GM21526 (cell line): ENCODE measurements around the gene EGFR.

ENCODE experiments used
- ATAC-seq: cut with Tn5 transposase; IDR thresholded peaks from one replicate; pipeline ENCODE4 v1.9.1; 2021; ENCODE audit warnings: moderate library complexity; ENCODE audit not compliant: unreplicated experiment, low FRiP score

The EGFR gene

DNA sequence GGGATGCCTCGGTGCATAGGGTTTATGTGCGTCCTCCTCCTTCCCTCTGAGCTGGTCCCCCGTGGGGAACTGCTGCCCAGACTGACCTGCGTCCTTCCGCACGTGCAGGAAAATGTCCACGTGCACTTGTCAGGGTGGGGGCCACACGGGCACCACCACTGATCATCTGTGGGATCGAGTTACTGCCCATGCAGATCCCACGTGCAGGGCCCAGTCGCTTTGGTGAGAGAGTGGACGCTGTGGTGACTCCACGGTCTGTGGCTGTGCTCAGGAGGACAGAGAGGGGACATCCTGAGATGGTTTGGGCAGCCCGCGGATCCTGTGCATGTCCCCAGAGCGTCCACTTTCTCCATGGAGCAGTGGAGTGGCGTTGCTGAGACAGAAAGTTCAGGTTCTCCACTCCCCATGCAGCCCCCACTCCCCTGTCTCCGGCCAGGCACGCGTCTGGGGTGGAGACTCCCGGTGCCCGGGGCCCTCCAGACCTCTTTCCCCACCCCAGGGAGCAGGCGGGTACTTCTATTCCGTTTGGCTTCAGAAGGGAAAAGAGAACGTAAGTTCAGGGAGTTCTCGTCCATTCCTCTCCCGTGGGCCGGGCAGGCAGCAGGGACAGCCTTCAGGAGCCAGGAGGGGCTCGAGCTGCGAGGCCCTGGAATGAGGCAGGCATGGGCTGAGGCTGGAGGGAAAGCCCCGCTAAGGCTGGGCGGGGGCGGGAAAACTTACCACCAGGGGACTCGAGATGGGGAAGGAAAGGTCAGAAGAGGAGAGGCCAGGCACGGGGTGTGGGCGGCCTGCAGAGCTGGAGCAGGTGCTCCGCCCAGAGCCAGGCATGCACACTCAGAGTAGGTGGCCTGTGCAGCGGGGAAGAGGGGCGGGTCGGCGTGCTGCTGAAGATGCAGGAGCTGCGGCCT lies 59.9 kb downstream of the EGFR start:
- ATAC-seq, result no peak

- no peak for ATAC-seq
These were observed 61.3 kb downstream of the EGFR start for GRCh38 chr7:55080000-55080623.

GRCh38 chr7:55081068-55081467 lies 62.3 kb downstream of the EGFR start:
- ATAC-seq, result no peak

DNA sequence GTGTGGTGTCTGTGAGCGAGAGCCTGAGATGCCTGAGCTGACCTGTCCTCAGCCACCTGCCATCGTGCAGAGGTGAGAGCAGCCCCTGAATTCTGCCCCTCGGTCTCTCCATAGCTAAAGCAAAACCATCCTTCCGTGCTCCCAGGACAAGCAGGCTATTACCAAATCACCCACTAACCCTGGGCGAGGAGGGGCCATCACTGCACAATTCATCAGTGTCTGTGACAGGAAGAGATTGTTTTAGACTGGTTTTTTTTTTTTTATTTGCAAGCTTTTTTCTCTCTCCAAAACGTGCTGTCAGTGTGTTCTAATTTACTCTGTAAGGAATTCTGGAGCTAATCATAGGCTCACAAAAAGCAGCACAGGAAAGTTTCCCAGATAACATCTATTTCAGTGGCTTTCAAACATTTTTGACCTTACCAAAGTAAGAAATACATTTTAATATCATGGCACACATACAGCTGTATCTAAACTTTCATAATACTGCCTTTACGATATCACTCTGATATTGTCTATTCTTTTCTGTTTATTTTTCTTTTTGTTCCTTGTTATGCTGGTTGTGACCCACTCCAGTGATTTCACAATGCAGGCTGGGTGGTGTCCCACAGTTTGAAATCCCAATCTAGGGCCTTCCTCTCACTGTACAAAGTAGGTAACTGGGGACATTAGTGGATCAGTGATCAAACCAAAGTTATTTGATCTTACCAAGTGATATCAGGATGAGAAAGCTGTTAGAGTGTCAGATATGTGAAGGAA lies 62.8 kb downstream of the EGFR start:
- ATAC-seq, result no peak

GRCh38 chr7:55082228-55082603 lies 63.4 kb downstream of the EGFR start:
- ATAC-seq, result no peak

DNA sequence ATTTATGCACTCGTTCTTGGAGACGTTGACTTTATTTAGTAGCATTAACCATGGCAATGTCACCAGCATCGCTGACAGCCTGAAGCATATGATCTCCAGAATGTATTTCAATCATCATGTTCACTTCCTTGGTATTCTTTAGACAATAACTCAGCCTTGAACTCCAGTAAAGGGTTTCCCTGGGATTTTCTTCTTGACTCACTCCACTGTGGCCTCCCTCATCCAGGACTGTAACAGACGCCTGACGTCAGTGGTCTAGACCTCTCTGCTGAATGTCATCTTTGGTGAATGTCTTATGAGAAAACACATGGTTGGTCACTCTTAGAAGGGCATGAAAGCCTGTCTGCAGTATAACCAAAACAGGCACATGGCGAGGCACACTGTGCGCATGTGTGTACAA lies 64.4 kb downstream of the EGFR start:
- ATAC-seq, result no peak

DNA sequence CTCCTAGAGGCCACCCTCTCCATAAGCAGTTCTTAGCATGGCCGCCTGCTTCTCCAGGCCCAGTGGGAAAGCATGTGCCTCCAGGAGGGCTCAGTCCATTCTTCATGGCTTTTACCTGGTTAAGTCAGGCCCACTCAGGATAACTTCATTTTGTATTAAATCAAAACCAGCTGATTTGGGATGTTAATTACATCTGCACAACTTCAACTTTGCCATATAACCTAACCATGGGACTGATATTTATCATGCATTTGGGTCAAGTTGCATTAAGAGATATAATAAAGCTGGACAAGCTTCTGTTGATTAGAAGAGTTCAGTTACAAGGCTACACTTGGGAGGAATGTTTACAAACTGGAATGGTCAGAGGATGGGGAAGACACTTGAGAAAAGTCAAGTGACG lies 65.5 kb downstream of the EGFR start:
- ATAC-seq, result no peak

DNA sequence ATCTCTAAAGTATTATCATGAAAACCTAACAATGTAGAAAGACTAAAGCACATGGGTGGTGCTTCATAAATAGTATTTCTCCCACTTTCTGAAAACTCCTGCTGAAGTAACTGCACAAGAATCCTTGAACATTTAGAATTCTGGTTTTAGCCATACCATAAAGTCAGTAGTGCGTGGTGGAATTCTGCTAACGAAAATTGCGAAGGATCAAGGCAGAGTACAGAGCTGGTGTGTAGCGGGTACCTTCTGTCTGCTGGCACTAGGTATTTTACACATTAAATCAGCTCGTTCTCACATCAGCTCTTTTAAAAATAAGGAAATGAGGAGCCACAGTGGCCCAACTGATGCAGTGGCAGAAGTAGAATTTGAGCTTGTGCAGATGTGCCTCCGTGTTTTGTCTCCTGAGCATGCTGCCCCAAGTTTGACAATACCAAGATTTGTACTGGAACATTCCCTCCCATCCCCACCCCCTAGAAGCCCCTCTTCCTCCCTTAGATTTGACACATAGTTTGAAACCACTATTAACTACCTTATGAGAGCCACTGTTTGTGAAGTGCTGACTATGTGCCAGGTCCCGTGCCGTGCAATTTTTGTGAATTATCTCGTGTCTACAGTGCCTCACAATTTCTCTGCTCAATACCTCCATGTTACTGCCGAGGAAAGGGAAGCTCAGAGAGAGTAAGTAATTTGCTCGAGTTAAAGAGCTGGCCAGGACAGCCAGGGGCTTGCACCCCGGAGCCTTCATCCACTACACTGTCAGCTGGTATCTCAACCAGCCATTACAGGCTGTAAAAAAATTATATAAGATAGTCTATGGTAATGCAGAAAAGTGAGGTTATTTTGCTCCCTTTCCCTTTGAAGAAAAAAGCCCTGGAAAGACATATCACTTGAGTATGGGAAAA lies 66.9 kb downstream of the EGFR start:
- no peak for ATAC-seq

GRCh38 chr7:55086413-55087201 lies 67.8 kb downstream of the EGFR start:
- peak; percentile 49 for ATAC-seq

DNA sequence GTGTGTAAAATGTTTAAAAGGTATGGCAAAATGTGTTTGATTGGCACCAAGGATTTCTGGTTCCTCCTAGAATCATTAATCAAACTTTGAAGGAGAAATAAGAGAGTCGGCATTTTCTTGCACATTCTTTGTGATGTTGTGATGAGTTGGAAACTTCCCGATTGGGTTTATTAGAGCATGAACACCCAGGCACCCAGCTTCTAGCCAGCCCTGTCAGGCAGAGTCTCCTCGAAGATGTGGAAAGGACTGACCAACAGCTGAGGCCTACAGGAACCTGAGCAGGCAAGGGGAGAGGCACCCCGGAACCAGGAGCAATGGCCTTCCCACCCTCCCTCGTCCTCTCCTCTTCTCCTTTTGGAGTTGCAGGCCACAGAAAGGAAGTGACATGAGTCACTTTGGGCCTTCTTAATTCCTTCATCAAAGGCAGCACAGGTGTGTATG lies 68.7 kb downstream of the EGFR start:
- ATAC-seq, result no peak

DNA sequence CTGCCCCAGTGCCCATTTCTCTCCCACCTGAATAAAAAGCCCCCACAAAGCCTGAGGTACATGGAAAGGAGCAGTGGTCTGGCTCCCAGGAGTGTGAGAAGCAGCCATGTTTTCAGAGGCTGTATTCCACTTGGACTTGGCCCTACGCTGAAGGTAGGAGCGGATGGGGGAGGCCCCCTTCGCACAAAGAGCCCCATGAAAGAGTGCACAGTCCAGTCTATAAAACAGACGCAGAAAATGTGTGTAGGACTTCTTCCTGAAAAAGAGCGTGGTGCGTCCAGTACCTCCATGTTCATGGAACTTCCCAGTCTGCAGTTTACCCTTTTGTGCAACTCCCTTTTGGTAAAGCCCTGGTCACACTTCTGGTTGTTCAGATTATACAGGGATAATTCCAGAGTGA lies 69.3 kb downstream of the EGFR start:
- no peak for ATAC-seq

- ATAC-seq, result no peak
These were observed 69.8 kb downstream of the EGFR start for GRCh38 chr7:55088620-55089019.

DNA sequence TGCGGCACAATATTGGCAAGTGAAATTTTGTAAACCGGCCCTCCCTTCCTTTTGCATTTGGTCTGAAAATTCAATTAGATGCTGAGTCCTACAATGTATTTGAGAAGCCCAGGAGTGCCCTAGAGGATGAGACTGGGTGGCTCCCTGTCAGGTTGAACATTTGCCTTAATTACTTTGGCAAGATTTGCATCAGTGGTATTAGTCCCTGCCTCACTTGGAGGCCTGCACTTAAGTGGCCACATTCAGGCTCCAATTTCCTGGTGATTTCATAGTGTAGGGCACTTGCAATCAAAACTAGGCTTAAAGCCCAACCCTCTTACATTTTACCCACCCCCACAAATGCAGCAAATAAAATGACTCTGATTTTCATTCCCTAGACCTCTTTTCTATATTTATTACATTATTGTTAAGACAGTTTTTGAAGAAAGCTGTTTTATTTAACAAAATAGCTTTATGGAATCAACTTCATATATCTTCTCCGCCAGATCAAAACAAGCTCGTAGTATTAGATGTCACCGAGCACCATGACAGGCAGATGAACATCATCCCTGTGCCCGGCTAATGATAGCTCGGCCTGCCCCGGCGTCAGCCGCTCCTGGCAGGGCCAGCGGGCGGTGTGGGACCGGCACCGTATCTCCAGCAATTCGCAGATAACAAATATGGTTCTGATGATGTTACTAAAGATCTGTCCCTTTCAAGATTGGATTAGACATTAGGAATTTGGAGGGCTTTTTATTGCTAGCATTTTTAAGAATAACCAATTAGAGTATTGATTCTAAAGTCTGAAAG lies 73.6 kb downstream of the EGFR start:
- no peak for ATAC-seq

GRCh38 chr7:55092975-55093373 lies 74.2 kb downstream of the EGFR start:
- no peak for ATAC-seq

DNA sequence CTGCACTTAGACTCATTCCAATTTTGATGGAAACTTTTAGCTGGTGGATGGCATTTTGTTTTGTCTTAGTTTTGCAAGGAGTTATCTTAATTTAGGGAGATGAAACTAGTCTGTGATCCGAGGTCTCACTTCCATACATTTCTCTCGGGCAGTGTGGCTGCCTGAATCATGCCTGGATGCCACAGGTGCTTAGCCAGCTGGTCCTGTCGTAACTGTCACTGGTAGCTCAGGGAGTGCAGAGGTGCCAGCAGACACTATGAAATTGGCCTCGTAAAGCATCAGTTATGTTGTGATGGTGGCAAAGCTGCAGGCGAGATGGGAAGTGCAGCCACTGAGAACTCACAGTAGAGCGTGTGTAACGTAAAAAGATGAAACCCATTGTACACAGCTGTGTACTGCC lies 74.9 kb downstream of the EGFR start:
- ATAC-seq, result no peak

- no peak for ATAC-seq
These were observed 75.4 kb downstream of the EGFR start for GRCh38 chr7:55094092-55094690.

DNA sequence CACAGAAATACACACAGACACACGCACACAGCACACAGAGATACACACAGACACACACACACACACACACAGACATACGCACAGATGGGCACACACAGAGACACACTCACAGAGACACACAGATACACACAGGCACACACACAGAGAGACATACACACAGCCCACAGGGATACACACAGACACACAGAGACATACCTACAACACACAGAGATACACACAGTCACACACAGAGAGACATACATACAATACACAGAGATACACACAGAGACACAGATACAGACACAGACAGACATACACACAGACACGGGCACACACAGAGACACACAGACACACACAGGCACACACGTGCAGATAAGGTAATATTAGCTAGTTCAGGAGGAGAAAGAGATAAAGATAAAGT lies 76.9 kb downstream of the EGFR start:
- no peak for ATAC-seq

- no peak for ATAC-seq
These were observed 77.5 kb downstream of the EGFR start for GRCh38 chr7:55096323-55096722.
